Duodenal mucosa (tissue), 2 donors: ENCODE data around the gene CDHR3.

ENCODE experiments used
- H3K27ac ChIP-seq: one replicate; pipeline ENCODE4 v1.7.0; 2013; ENCODE audit warnings: low read depth, low read length
- H3K27me3 ChIP-seq, 2 donors: one replicate each; pipeline ENCODE4 v1.7.0; 2013; ENCODE audit warnings: low read length in 2 of 2, control low read depth in 1 of 2; ENCODE audit not compliant: insufficient read depth in 2 of 2, control insufficient read depth in 1 of 2
- H3K36me3 ChIP-seq, 2 donors: one replicate each; pipeline ENCODE4 v1.7.0; 2013; ENCODE audit warnings: low read length in 2 of 2, control low read depth in 1 of 2; ENCODE audit not compliant: insufficient read depth in 2 of 2, control insufficient read depth in 1 of 2
- H3K4me1 ChIP-seq, 2 donors: one replicate each; pipeline ENCODE4 v1.7.0; 2013; ENCODE audit warnings: low read length in 2 of 2, control low read depth in 1 of 2; ENCODE audit not compliant: insufficient read depth in 2 of 2, control insufficient read depth in 1 of 2
- H3K4me3 ChIP-seq, 2 donors: one replicate each; pipeline ENCODE4 v1.7.0; 2013; ENCODE audit warnings: low read length in 2 of 2, low read depth in 1 of 2
- H3K9ac ChIP-seq, 2 donors: one replicate each; pipeline ENCODE4 v1.7.0; 2013; ENCODE audit warnings: low read length in 2 of 2, low read depth in 1 of 2
- H3K9me3 ChIP-seq, 2 donors: one replicate each; pipeline ENCODE4 v1.7.0; 2013; ENCODE audit warnings: low read length in 2 of 2, control low read depth in 1 of 2; ENCODE audit not compliant: control insufficient read depth in 1 of 2

The CDHR3 gene

GRCh38 chr7:106062006-106062405 lies 98.9 kb downstream of the CDHR3 start:
- H3K9ac ChIP-seq, result no peak overlapping the region
- no peaks in the 10 kb centered on the region for H3K36me3 ChIP-seq
- no peak overlapping the region for H3K4me3 ChIP-seq
- H3K27ac ChIP-seq, result no peak overlapping the region
- H3K4me1 ChIP-seq, result peaks cover 42 to 58% of the 10 kb centered on the region in 2 donors
- no peaks in the 10 kb centered on the region for H3K9me3 ChIP-seq
- H3K27me3 ChIP-seq, result no peaks in the 10 kb centered on the region

- peaks cover 42 to 58% of the 10 kb centered on the region in 2 donors for H3K4me1 ChIP-seq
- H3K27ac ChIP-seq, result no peak overlapping the region
- H3K4me3 ChIP-seq, result no peak overlapping the region
- no peaks in the 10 kb centered on the region for H3K9me3 ChIP-seq
- no peak overlapping the region for H3K9ac ChIP-seq
- no peaks in the 10 kb centered on the region for H3K36me3 ChIP-seq
- no peaks in the 10 kb centered on the region for H3K27me3 ChIP-seq
Measured at GRCh38 chr7:106062521-106062931, 99.5 kb downstream of the CDHR3 start.

- Histone ChIP-seq H3K27ac (no peak overlapping the region), H3K27me3 (no peaks in the 10 kb centered on the region), H3K36me3 (no peaks in the 10 kb centered on the region), H3K4me1 (peaks cover 42 to 54% of the 10 kb centered on the region in 2 donors), H3K9ac (no peak overlapping the region), H3K9me3 (no peaks in the 10 kb centered on the region), H3K4me3 (no peak overlapping the region)
Measured at GRCh38 chr7:106063024-106063423, 100.0 kb downstream of the CDHR3 start.

- H3K4me3 ChIP-seq, result no peak overlapping the region
- H3K4me1 ChIP-seq, result peaks cover 42 to 48% of the 10 kb centered on the region in 2 donors
- no peak overlapping the region for H3K9ac ChIP-seq
- no peaks in the 10 kb centered on the region for H3K9me3 ChIP-seq
- no peaks in the 10 kb centered on the region for H3K36me3 ChIP-seq
- H3K27ac ChIP-seq, result no peak overlapping the region
- H3K27me3 ChIP-seq, result no peaks in the 10 kb centered on the region
Measured at GRCh38 chr7:106063692-106064091, 100.6 kb downstream of the CDHR3 start.

- no peaks in the 10 kb centered on the region for H3K27me3 ChIP-seq
- peak overlapping the region; percentile 64 for H3K27ac ChIP-seq
- no peaks in the 10 kb centered on the region for H3K9me3 ChIP-seq
- H3K4me3 ChIP-seq, result no peak overlapping the region
- H3K4me1 ChIP-seq, result peaks cover 42 to 43% of the 10 kb centered on the region in 2 donors
- H3K9ac ChIP-seq, result no peak overlapping the region
- no peaks in the 10 kb centered on the region for H3K36me3 ChIP-seq
Measured at GRCh38 chr7:106064316-106064715, 101.3 kb downstream of the CDHR3 start.

GRCh38 chr7:106064771-106065574 lies 101.9 kb downstream of the CDHR3 start:
- H3K9ac ChIP-seq, result peak overlapping the region in 1 of 2 donors; percentile 49
- peak overlapping the region; percentile 52 to 63 for H3K4me3 ChIP-seq
- H3K27me3 ChIP-seq, result no peaks in the 10 kb centered on the region
- no peaks in the 10 kb centered on the region for H3K9me3 ChIP-seq
- no peaks in the 10 kb centered on the region for H3K36me3 ChIP-seq
- H3K4me1 ChIP-seq, result peaks cover 46 to 47% of the 10 kb centered on the region in 2 donors
- peak overlapping the region; percentile 64 for H3K27ac ChIP-seq

GRCh38 chr7:106065575-106066500 lies 102.8 kb downstream of the CDHR3 start:
- Histone ChIP-seq H3K4me3 (peak overlapping the region; percentile 52 to 63), H3K27ac (peak overlapping the region; percentile 64), H3K36me3 (no peaks in the 10 kb centered on the region), H3K4me1 (peaks cover 54 to 56% of the 10 kb centered on the region in 2 donors), H3K9ac (peak overlapping the region in 1 of 2 donors; percentile 49), H3K27me3 (no peaks in the 10 kb centered on the region), H3K9me3 (no peaks in the 10 kb centered on the region)

- Histone ChIP-seq H3K4me3 (no peak overlapping the region), H3K36me3 (no peaks in the 10 kb centered on the region), H3K27me3 (no peaks in the 10 kb centered on the region), H3K9me3 (no peaks in the 10 kb centered on the region), H3K4me1 (peaks cover 59 to 60% of the 10 kb centered on the region in 2 donors), H3K27ac (no peak overlapping the region), H3K9ac (no peak overlapping the region)
Measured at GRCh38 chr7:106067678-106068077, 104.6 kb downstream of the CDHR3 start.

- no peak overlapping the region for H3K9ac ChIP-seq
- H3K4me3 ChIP-seq, result no peak overlapping the region
- no peaks in the 10 kb centered on the region for H3K36me3 ChIP-seq
- H3K4me1 ChIP-seq, result peaks cover 52 to 53% of the 10 kb centered on the region in 2 donors
- no peaks in the 10 kb centered on the region for H3K27me3 ChIP-seq
- H3K9me3 ChIP-seq, result no peaks in the 10 kb centered on the region
- H3K27ac ChIP-seq, result no peak overlapping the region
Measured at GRCh38 chr7:106068538-106068961, 105.5 kb downstream of the CDHR3 start.

- peaks cover 49 to 50% of the 10 kb centered on the region in 2 donors for H3K4me1 ChIP-seq
- no peaks in the 10 kb centered on the region for H3K9me3 ChIP-seq
- no peaks in the 10 kb centered on the region for H3K27me3 ChIP-seq
- no peak overlapping the region for H3K9ac ChIP-seq
- H3K4me3 ChIP-seq, result no peak overlapping the region
- H3K27ac ChIP-seq, result no peak overlapping the region
- no peaks in the 10 kb centered on the region for H3K36me3 ChIP-seq
Measured at GRCh38 chr7:106068986-106069385, 105.9 kb downstream of the CDHR3 start.
